NCI-H748 (cell line): ENCODE results near the gene IL12RB2.

Experiments
- DNase-seq: peaks from one replicate; lab custom pipeline; 2025; ENCODE audit not compliant: unreplicated experiment; lab: John Stamatoyannopoulos, UW

IL12RB2 gene

DNA sequence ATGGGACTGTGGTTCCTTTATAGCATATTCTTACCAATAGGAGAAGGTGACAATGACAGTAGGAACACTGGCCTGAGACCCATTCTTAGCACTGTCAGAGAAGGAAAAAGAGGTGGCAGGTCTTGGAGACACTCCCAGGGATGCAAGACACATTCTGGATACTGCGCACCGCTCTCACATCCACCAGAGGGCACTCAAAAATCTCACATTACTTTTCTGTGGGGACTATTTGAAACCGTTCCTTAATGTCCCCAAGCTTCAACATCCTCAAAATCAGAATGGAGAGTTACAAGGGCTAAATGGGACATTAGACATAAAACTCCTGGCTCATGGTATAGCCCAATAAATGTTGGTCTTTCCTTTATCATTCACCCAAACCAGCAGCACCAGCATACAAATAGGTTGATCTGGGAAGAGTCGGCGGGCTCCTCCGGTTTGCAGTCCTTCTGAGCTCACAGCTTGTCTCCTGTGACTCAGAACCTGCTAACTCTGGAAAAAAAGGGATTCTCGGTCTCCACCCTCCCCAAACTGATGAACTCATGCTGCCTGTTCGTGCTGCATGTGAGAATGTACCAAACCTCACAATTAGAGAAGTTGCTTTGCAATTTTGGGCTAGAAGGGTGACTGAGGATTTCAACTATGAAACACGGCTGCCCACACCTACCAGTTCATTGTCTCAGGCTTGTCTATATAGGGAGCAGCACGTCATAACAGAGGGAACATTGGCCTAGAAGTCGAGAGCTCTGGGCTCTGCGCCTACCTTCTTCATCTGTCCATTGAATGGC is 40.2 kb downstream of the IL12RB2 start:
- DNase-seq = peak; percentile 85

DNA sequence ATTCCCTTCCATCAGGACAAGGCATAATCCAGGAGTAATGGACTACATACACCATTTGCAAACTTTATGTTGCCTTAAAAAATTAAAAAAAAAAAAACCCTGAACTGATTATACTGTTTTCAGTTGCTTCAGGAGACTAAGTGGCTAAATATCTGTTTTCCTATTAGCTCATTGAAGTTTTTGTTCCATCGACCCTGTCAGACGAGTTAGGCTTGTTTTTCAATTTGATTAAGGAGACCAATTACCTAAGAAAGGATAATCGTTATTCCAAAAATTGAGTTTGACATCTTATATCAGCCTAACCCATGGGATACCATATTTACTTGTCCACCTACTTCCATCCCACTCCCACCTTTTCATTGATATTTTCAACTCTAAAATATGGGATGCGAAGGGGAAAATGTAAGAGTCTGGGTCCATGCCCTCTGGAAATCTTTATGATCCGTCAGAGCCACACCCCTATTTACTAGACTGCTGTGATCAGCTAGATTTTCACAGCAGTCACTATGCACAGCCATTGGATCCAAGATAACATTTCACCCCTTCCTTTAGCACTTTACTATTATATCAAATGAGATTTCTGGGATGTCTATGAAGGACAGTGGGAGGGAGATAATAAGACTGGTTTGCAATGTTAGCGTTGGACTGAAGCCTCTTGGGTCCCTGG is 41.0 kb downstream of the IL12RB2 start:
- DNase-seq = peak; percentile 88

- no peak for DNase-seq
These were observed 43.1 kb downstream of the IL12RB2 start for GRCh38 chr1:67350783-67351182.

DNA sequence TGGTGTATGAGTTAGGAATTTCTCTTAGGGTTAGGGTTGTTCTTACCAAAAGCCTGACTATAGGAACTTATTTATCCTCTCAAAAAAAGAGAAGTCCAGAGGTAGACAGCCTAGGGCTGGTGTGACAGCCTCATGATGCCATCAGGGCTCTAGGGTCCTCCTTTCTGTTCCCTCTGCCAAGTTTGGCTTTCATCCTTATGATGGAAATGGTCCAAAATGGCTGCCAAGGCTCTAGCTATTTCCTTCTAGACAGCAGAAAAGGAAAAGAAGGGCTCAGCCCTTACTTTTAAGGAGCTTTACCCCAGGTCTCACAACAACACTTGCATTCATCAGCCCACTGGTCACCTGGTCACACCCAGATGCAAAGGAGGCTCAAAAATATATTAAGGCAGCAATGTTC is 44.5 kb downstream of the IL12RB2 start:
- DNase-seq = no peak

DNA sequence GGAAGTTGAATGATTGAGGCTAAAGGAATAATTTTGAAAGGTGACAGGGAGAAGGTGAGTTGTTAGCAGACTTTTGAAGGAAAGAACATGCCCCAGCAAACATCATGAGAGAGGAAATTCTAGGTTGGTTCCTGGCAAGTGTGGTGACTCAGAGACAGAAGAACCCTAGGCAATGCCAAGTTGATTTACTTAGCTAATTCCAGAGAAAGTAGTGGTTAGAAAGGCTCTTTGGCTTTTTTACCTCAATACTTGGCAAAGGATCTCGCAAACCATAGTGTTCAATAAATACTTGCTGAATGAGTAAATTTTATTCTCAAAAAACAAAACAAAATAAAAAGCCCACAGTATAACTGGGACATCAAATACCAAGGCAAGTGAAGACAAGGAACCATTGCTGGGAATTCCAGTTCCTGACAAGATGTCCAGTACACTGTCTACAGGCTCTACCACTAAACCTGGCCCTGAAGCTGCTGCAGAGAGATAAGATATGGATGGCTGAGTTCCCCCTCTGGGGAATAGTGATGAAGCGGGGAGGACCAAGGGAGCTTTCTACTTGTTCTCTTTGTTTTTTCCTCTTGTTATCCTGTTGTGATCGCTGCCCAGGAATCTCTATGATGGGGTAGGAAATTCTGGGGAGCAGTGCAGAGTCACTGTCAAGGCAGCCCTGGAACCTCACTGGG is 48.2 kb downstream of the IL12RB2 start:
- DNase-seq = no peak

DNA sequence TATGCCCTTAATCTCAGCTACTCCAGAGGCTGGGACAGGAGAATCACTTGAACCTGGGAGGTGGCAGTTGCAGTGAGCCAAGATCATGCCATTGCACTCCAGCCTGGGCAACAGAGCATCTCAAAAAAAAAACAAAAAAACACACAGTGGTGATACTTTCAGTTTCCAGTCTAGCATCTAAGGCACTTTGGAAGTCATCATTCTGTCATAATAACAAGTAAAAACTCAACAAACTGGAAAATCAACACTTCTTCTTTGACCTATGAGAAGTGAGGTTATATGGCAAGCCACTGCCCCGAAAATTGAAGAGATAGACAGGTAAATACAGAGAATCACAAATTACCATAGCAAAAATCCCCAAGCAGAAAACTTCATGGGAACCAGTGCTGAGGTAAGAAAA is 51.9 kb downstream of the IL12RB2 start:
- DNase-seq = no peak

DNA sequence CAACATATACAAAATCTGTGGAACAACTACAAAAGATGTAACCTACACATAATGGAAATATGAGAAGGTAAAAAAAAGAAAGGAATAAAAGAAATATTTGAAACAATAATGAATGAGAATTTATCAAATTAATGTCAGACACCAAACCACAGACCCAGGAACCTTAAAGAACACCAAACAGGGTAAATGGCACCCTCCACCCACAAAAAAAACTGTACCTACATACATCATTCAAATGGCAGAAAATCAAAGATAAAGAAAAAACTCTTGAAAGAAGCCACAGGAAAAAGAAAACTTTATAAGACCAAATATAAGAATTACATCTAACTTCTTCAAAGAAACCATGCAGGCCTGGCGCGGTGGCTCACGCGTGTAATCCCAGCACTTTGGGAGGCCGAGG is 54.0 kb downstream of the IL12RB2 start:
- no peak for DNase-seq

GRCh38 chr1:67367370-67368045 is 59.8 kb downstream of the IL12RB2 start:
- peak; percentile 87 for DNase-seq

DNA sequence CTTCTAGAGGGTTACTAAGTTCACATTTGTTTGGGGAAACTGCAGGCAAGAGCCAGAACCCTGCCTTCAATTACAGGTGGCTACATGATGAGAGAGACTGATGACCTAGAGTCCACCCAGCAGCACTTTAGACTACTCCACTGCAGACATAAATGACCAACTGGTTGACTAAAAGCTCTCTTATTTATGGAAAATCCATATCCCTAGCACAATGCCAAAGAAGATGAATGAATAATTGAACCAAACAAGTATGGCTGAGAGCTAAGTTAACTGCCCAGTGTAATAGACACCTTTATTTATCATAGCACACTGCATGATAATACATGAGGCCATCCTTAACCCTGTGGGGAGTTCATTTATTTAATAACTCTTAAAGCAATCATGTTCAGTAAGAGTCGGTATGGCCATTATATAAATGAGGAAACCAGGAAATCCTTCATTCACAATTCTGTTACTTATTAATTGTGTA is 60.4 kb downstream of the IL12RB2 start:
- DNase-seq = peak; percentile 87

- DNase-seq = no peak
These were observed 63.4 kb downstream of the IL12RB2 start for GRCh38 chr1:67371043-67371442.

DNA sequence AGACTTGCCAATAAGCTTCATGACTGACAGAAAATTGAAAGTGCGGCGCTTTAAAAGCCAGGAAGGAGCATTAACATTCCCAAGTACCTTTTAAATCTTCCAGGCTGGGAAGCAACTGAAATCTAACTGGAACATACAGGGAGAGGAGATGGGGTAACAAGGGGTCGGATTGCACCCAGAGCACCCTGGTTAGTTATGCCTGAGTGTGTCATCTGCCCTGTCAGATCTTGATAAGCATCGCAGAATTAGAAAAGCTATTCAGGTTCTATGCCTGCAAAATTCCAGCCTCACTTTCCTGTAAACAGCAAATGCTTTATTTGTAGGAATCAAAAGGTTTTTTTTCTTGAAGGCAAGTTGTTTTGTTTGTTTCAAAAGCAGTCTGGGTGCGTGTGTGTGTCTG is 64.0 kb downstream of the IL12RB2 start:
- DNase-seq = no peak

DNA sequence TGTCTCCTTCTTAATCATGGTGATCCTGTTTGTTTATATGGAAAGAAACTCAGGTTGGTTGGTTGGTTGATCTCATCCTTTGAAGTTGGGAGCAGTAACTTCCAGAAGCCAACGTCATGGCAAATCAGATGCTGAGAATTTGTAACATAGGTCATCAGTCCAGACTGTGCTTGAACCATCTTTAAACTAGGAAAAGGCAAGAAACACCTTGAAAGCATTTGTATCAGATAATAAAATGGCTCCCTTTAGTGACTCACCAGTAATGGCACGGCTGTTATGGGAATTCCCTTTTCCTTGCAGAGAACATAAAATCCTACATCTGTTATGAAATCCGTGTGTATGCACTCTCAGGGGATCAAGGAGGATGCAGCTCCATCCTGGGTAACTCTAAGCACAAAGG is 64.5 kb downstream of the IL12RB2 start:
- DNase-seq = no peak

GRCh38 chr1:67372898-67373297 is 65.2 kb downstream of the IL12RB2 start:
- no peak for DNase-seq

- DNase-seq = peak; percentile 31
These were observed 68.7 kb downstream of the IL12RB2 start for GRCh38 chr1:67376381-67376780.

DNA sequence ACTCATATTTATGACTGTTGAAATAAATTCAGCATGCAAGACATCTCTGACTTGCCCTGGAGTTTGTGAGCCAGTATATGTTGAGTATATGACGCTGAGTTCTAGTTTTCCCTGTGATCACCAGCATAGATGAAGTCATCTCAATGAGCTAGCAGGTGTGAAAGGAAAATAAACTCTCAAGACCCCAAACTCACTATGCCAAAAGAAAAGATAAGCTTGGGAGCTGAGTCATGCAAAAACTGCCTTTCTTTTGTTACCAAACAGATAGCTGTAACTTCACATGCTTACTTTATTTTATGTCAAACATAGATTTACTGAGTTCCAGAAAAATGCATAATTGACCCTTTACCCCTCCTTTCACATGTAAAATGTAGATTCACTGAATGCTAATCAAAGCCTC is 69.6 kb downstream of the IL12RB2 start:
- no peak for DNase-seq

DNA sequence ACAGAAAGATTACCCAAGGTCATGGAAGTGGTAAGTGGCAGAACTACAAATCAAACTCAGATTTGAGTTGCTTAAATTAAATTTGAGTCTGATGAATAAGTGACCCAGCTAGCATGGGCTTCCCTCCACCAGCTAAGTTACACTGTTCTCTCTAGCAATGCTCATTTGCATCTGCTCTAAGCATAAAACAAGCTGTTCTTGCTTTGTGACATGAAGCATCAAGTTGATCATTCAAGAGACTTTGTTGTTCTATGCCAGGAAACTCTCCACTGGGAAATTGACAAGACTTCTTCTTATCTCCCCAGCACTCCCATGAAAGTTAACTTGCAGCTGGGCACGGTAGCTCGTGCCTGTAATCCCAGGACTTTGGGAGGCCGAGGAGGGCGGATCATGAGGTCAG is 73.5 kb downstream of the IL12RB2 start:
- no peak for DNase-seq

- no peak for DNase-seq
These were observed 74.6 kb downstream of the IL12RB2 start for GRCh38 chr1:67382292-67382691.

GRCh38 chr1:67383999-67384638 is 76.4 kb downstream of the IL12RB2 start:
- no peak for DNase-seq

DNA sequence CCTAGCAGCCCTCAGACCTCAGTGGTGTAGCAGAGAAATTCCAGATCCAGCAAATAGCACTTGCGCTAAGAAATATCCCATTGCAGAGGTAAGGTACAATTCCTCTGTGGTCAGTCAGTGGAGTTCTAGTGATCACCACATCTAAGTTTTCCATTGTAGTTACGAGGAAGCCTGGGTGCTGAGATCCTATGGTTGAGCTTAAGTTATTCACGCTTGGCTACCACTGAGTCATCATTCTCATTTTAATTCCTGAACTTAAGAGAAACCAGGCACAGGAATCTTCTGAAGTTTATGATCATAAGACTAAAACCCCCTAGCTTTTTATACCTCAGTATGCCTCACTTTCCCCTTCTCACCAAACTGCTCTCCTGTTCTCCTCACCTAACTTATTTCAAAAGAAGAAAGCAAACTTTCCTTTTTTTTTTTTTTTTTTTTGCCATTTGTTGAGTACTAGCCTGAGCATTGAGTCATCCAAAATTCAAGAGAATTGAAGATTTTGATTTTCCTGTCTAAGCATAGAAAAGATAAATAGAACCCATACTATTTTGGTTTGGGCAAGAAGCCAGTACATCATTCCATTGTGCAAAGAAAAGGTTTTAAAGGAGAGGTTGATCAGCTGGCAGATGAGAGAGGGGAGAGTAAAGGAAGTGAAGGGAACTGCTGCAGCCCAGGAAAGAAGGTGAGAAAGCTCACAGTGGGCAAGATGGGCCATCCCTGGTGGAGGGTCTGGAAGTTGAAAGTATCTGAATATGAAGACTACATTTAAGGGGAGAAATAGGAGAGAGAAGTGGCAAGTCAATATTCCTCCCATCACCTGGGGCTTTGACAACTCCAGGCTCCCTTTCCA is 82.6 kb downstream of the IL12RB2 start:
- DNase-seq = no peak

DNA sequence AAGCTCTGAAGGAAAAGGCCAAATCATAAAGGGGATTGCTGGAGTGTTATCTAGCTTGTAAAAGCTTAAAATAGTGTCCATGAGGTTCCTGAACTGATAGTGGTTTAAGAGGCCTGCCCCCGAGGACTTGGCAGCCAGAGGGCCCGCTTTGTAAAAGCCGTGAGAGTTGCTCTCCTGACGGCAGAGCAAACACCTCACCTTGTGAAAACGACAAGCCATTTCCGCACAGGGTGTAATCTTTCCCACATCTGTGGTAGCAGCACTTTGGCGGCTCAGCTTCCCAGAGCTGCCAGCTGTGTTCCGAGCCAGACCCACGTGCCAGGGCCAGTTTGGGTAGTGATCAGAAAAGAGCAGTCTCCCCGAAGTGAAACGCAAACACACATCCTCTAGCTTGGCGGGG is 85.6 kb downstream of the IL12RB2 start:
- DNase-seq = no peak
